IMR-90 (cell line): ENCODE results near the gene RPL6. TPM values are rescaled to one million over a fixed set of nuclear protein-coding genes. Genes with fewer than 3 reads are reported as not detected.

Experiments
- ATAC-seq: fragments of 200-7000 bp; cut with Tn5 transposase; 2 replicates; pipeline ENCODE4 v1.9.1; 2020; ENCODE audit warnings: low read depth, mild to moderate bottlenecking, moderate library complexity
- BruUV-seq: library from RNA; stranded (reverse); fragments of 400-500 nt; replicated peaks from 2 replicates; lab custom pipeline; 2021; lab: Mats Ljungman, UMichigan
- CTCF ChIA-PET: fragments of 300-600 bp; formaldehyde crosslinking; extraction: SDS; loops from one replicate; lab custom pipeline; 2021; ENCODE audit warnings: antibody characterized with exemption; lab: Yijun Ruan, JAX
- POLR2A ChIA-PET: fragments of 300-600 bp; sonication (Branson Sonifier 250); formaldehyde crosslinking; loops from one replicate; lab custom pipeline; 2022; ENCODE audit warnings: antibody characterized with exemption; ENCODE audit not compliant: unreplicated experiment; lab: Charles Lee
- DNase-seq: peaks from one replicate; pipeline ENCODE4 v3.0.0; 2013
- H2AFZ ChIP-seq: replicated peaks from 2 replicates; pipeline ENCODE3; 2013; ENCODE audit warnings: low read length, mild to moderate bottlenecking; ENCODE audit not compliant: poor library complexity
- H2AK5ac ChIP-seq: 2 replicates; pipeline ENCODE4 v1.6.1; 2013; ENCODE audit warnings: low read depth, low read length, inconsistent platforms
- H2AK9ac ChIP-seq: replicated peaks from 2 replicates; pipeline ENCODE3; 2013; ENCODE audit warnings: mild to moderate bottlenecking, low read depth, low read length, moderate library complexity; ENCODE audit not compliant: poor library complexity
- H2BK120ac ChIP-seq: 2 replicates; pipeline ENCODE4 v1.6.1; 2013; ENCODE audit warnings: low read depth, low read length, inconsistent platforms
- H2BK15ac ChIP-seq: 3 replicates; pipeline ENCODE4 v1.6.1; 2013; ENCODE audit warnings: low read depth, low read length, inconsistent platforms
- H2BK20ac ChIP-seq: 2 replicates; pipeline ENCODE4 v1.6.1; 2013; ENCODE audit warnings: low read depth, mild to moderate bottlenecking, inconsistent platforms, low read length, moderate library complexity
- H2BK5ac ChIP-seq: 2 replicates; pipeline ENCODE4 v1.6.1; 2013; ENCODE audit warnings: mild to moderate bottlenecking, low read depth, low read length, inconsistent platforms; ENCODE audit not compliant: poor library complexity, severe bottlenecking
- H3K14ac ChIP-seq: replicated peaks from 2 replicates; pipeline ENCODE4 v1.6.1; 2013; ENCODE audit warnings: low read depth, low read length, inconsistent platforms
- H3K18ac ChIP-seq: 2 replicates; pipeline ENCODE4 v1.6.1; 2013; ENCODE audit warnings: low read depth, low read length, control low read depth
- H3K23ac ChIP-seq: 2 replicates; pipeline ENCODE4 v1.6.1; 2013; ENCODE audit warnings: low read depth, low read length, inconsistent platforms
- H3K27ac ChIP-seq: 2 replicates; pipeline ENCODE4 v1.5.1; 2013; ENCODE audit warnings: mild to moderate bottlenecking, control low read depth, low read length; ENCODE audit not compliant: insufficient read depth
- H3K27me3 ChIP-seq: 2 replicates; pipeline ENCODE4 v1.6.1; 2013; ENCODE audit warnings: low read length; ENCODE audit not compliant: control insufficient read depth, insufficient read depth
- H3K36me3 ChIP-seq: 2 replicates; pipeline ENCODE4 v1.6.1; 2013; ENCODE audit warnings: low read length, mixed read lengths; ENCODE audit not compliant: control insufficient read depth, insufficient read depth
- H3K4ac ChIP-seq: 2 replicates; pipeline ENCODE4 v1.6.1; 2013; ENCODE audit warnings: low read depth, low read length, inconsistent platforms
- H3K4me1 ChIP-seq: 2 replicates; pipeline ENCODE4 v1.6.1; 2013; ENCODE audit warnings: low read length, mixed read lengths; ENCODE audit not compliant: control insufficient read depth, insufficient read depth
- H3K4me2 ChIP-seq: 2 replicates; pipeline ENCODE4 v1.6.1; 2013; ENCODE audit warnings: low read depth, mild to moderate bottlenecking, control low read depth, low read length, moderate library complexity
- H3K4me3 ChIP-seq: 2 replicates; pipeline ENCODE4 v1.5.1; 2013; ENCODE audit warnings: low read depth, mild to moderate bottlenecking, control low read depth, low read length, moderate library complexity; ENCODE audit not compliant: insufficient read depth
- H3K56ac ChIP-seq: 2 replicates; pipeline ENCODE4 v1.6.1; 2013; ENCODE audit warnings: low read length, inconsistent platforms; ENCODE audit not compliant: insufficient read depth; ENCODE audit errors: extremely low read depth
- H3K79me1 ChIP-seq, 2 experiments: 2 replicates each; pipeline ENCODE4 v1.6.1; 2013; ENCODE audit warnings: low read length in 2 of 2, inconsistent platforms in 1 of 2, low read depth in 1 of 2
- H3K9ac ChIP-seq: 2 replicates; pipeline ENCODE4 v1.6.1; 2013; ENCODE audit warnings: low read depth, low read length, control low read depth
- H3K9me1 ChIP-seq: 2 replicates; pipeline ENCODE4 v1.6.1; 2013; ENCODE audit warnings: low read length, inconsistent platforms; ENCODE audit not compliant: insufficient read depth
- H3K9me3 ChIP-seq: 2 replicates; pipeline ENCODE4 v1.6.1; 2013; ENCODE audit warnings: low read length; ENCODE audit not compliant: control insufficient read depth, insufficient read depth
- H4K20me1 ChIP-seq: 2 replicates; pipeline ENCODE4 v1.6.1; 2013; ENCODE audit warnings: low read length, inconsistent platforms; ENCODE audit not compliant: insufficient read depth
- H4K5ac ChIP-seq: 2 replicates; pipeline ENCODE4 v1.6.1; 2013; ENCODE audit warnings: mild to moderate bottlenecking, low read depth, low read length, control low read depth
- H4K8ac ChIP-seq, 2 experiments: 2 replicates each; pipeline ENCODE4 v1.6.1; 2013; ENCODE audit warnings: low read depth in 2 of 2, low read length in 2 of 2, control low read depth in 1 of 2, inconsistent platforms in 1 of 2
- H4K91ac ChIP-seq: 2 replicates; pipeline ENCODE4 v1.6.1; 2013; ENCODE audit warnings: low read depth, low read length, inconsistent platforms; ENCODE audit not compliant: insufficient read depth
- BHLHE40 ChIP-seq: fragments of 150-350 bp; IDR thresholded peaks from 2 replicates; pipeline ENCODE4 v1.6.1; 2016; ENCODE audit warnings: mild to moderate bottlenecking, low read depth, low read length
- CEBPB ChIP-seq: IDR thresholded peaks from 2 replicates; pipeline ENCODE4 v1.6.1; 2012; ENCODE audit warnings: low read depth, low read length, improper control_type of control experiment
- MAFK ChIP-seq: IDR thresholded peaks from 2 replicates; pipeline ENCODE4 v1.6.1; 2012; ENCODE audit warnings: low read depth, low read length, improper control_type of control experiment
- MXI1 ChIP-seq: IDR thresholded peaks from 2 replicates; pipeline ENCODE4 v1.6.1; 2012; ENCODE audit warnings: low read depth, mild to moderate bottlenecking, low read length, moderate library complexity, borderline replicate concordance
- NFE2L2 ChIP-seq: fragments of 150-350 bp; IDR thresholded peaks from 2 replicates; pipeline ENCODE4 v1.6.1; 2016; ENCODE audit warnings: low read depth, mild to moderate bottlenecking, low read length
- RAD21 ChIP-seq: IDR thresholded peaks from 2 replicates; pipeline ENCODE4 v1.6.1; 2012; ENCODE audit warnings: low read length, improper control_type of control experiment
- RCOR1 ChIP-seq: IDR thresholded peaks from 2 replicates; pipeline ENCODE4 v1.6.1; 2012; ENCODE audit warnings: mild to moderate bottlenecking, low read length, improper control_type of control experiment; ENCODE audit not compliant: insufficient replicate concordance
- RFX5 ChIP-seq: IDR thresholded peaks from 2 replicates; pipeline ENCODE4 v1.8.0; 2012; ENCODE audit warnings: low read depth, mild to moderate bottlenecking, low read length, moderate library complexity
- SMC3 ChIP-seq: fragments of 150-350 bp; IDR thresholded peaks from 2 replicates; pipeline ENCODE4 v1.6.1; 2016; ENCODE audit warnings: low read depth, mild to moderate bottlenecking, antibody characterized with exemption, low read length, moderate library complexity
- WGBS, 2 experiments: methylation state at CpG; one replicate each; pipeline versions ENCODE4 v1.1.5 to v1.1.7; 2013; ENCODE audit warnings: missing lambda C conversion rate in 2 of 2; ENCODE audit not compliant: insufficient read length in 1 of 2; ENCODE audit errors: extremely low coverage in 2 of 2; 5-methylcytosine and 5-hydroxymethylcytosine counted together
- dilution Hi-C: fragments of 300-500 bp; cut with HindIII; formaldehyde crosslinking; loops from one replicate; pipeline ENCODE4 v1.14.3; 2018; ENCODE audit warnings: low sequenced_read_pairs; ENCODE audit not compliant: unreplicated experiment
- in situ Hi-C: fragments of 300-500 bp; cut with MboI; formaldehyde crosslinking; loops from 3 replicates; pipeline ENCODE4 v1.14.3; 2019; ENCODE audit warnings: low sequenced_read_pairs, inconsistent platforms, mixed read lengths
- intact Hi-C: fragments of 100-400 bp; cut with micrococcal nuclease; formaldehyde crosslinking; loops from 2 replicates; pipeline ENCODE4 v1.10.0; 2022
- polyA plus RNA-seq, 3 experiments: library from polyadenylated mRNA; depleted of rRNA; stranded (reverse); fragments of >200 nt; gene quantifications; 2 replicates each; pipeline ENCODE4 v1.2.3, GENCODE V29; 2012; ENCODE audit warnings: low replicate concordance in 1 of 3
- total RNA-seq: library from RNA; depleted of rRNA; stranded (reverse); fragments of >200 nt; gene quantifications from 2 replicates; pipeline ENCODE4 v1.2.3, GENCODE V29; 2012
- TF ChIP-seq, protein P1 (sequence below): conservative IDR thresholded peaks from 2 replicates; pipeline ENCODE4 v1.5.1; 2012; ENCODE audit warnings: mild to moderate bottlenecking, low read depth, low read length, improper control_type of control experiment
- TF ChIP-seq, protein P2 (sequence below): fragments of 150-350 bp; IDR thresholded peaks from 2 replicates; pipeline ENCODE4 v1.6.1; 2016; ENCODE audit warnings: low read depth, mild to moderate bottlenecking, low read length, moderate library complexity, borderline replicate concordance
- TF ChIP-seq, protein P3 (sequence below): fragments of 150-350 bp; IDR thresholded peaks from 2 replicates; pipeline ENCODE4 v1.6.1; 2017; ENCODE audit warnings: mild to moderate bottlenecking, antibody characterized with exemption, low read length, low read depth

The RPL6 gene
- total and polyA plus RNA-seq, 2 of the 4 experiments (the other 2 are of a cell fraction): 1,317 to 1,694 TPM

DNA sequence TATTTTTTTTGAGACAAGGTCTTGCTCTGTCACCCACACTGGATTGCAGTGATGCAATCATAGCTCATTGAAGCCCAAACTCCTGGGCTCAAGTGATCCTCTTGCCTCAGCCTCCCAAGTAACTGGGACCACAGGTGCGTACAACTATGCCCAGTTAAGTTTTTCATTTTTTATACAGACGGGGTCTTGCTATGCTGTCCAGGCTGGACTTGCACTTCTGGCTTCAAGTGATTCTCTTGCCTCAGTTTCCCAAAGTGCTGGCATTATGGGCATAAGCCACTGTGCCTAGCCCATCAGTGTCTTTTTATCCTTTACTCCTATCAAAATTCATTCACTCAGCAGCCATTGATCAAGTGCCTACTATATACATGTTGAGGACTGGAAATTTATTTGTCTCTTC lies 18.4 kb upstream of the RPL6 start:
- no peak overlapping the region for H3K4me3 ChIP-seq
- H2BK15ac ChIP-seq: no peak overlapping the region
- no peak overlapping the region for H4K91ac ChIP-seq
- no peak overlapping the region for H3K9ac ChIP-seq
- no peak overlapping the region for H2AK9ac ChIP-seq
- no peak overlapping the region for H3K23ac ChIP-seq
- no peaks in the 10 kb centered on the region for H3K27me3 ChIP-seq
- BruUV-seq: no TSS peak
- dilution Hi-C loops: no loop called here
- no peak overlapping the region for H2AK5ac ChIP-seq
- H3K4me1 ChIP-seq: peaks cover 3% of the 10 kb centered on the region
- CTCF ChIA-PET: no interaction called here
- H3K79me1 ChIP-seq: peaks cover 11 to 57% of the 10 kb centered on the region in 2 experiments
- no peak for ATAC-seq
- no peak for DNase-seq
- no peak for TF ChIP-seq CEBPB
- TF ChIP-seq, protein P1, sequence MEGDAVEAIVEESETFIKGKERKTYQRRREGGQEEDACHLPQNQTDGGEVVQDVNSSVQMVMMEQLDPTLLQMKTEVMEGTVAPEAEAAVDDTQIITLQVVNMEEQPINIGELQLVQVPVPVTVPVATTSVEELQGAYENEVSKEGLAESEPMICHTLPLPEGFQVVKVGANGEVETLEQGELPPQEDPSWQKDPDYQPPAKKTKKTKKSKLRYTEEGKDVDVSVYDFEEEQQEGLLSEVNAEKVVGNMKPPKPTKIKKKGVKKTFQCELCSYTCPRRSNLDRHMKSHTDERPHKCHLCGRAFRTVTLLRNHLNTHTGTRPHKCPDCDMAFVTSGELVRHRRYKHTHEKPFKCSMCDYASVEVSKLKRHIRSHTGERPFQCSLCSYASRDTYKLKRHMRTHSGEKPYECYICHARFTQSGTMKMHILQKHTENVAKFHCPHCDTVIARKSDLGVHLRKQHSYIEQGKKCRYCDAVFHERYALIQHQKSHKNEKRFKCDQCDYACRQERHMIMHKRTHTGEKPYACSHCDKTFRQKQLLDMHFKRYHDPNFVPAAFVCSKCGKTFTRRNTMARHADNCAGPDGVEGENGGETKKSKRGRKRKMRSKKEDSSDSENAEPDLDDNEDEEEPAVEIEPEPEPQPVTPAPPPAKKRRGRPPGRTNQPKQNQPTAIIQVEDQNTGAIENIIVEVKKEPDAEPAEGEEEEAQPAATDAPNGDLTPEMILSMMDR: no peak
- TF ChIP-seq, protein P2, sequence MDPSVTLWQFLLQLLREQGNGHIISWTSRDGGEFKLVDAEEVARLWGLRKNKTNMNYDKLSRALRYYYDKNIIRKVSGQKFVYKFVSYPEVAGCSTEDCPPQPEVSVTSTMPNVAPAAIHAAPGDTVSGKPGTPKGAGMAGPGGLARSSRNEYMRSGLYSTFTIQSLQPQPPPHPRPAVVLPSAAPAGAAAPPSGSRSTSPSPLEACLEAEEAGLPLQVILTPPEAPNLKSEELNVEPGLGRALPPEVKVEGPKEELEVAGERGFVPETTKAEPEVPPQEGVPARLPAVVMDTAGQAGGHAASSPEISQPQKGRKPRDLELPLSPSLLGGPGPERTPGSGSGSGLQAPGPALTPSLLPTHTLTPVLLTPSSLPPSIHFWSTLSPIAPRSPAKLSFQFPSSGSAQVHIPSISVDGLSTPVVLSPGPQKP: no peak
- no peak for TF ChIP-seq RFX5
- TF ChIP-seq SMC3: no peak
- no peak for TF ChIP-seq RCOR1
- no peak for TF ChIP-seq MAFK
- no peak for TF ChIP-seq BHLHE40
- no peak for TF ChIP-seq MXI1
- TF ChIP-seq, protein P3, sequence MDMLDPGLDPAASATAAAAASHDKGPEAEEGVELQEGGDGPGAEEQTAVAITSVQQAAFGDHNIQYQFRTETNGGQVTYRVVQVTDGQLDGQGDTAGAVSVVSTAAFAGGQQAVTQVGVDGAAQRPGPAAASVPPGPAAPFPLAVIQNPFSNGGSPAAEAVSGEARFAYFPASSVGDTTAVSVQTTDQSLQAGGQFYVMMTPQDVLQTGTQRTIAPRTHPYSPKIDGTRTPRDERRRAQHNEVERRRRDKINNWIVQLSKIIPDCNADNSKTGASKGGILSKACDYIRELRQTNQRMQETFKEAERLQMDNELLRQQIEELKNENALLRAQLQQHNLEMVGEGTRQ: no peak
- no peak for TF ChIP-seq RAD21
- no peak for TF ChIP-seq NFE2L2
- H2AFZ ChIP-seq: no peak overlapping the region
- H3K36me3 ChIP-seq: peaks cover 6% of the 10 kb centered on the region; the same call in 1 of the 2 replicates
- in situ Hi-C loops: no loop called here
- 89% methylated on average over 2 of the region's 2 CpGs; no CpG with 5 or more reads in 1 of the 2 experiments for WGBS, 2 experiments
- H4K5ac ChIP-seq: no peak overlapping the region
- peaks cover 74% of the 10 kb centered on the region for H4K20me1 ChIP-seq
- no peak overlapping the region for H3K4me2 ChIP-seq
- H3K9me3 ChIP-seq: no peaks in the 10 kb centered on the region
- no peak overlapping the region for H3K56ac ChIP-seq
- intact Hi-C loops: no loop called here
- POLR2A ChIA-PET: no interaction called here
- H3K14ac ChIP-seq: no peak overlapping the region
- peaks cover 9% of the 10 kb centered on the region; the same call in 1 of the 2 replicates for H3K9me1 ChIP-seq
- no peak overlapping the region for H2BK120ac ChIP-seq
- no peak overlapping the region for H3K27ac ChIP-seq
- H2BK5ac ChIP-seq: no peak overlapping the region
- H3K4ac ChIP-seq: no peak overlapping the region
- no peak overlapping the region for H3K18ac ChIP-seq
- no peak overlapping the region for H2BK20ac ChIP-seq
- no peak overlapping the region for H4K8ac ChIP-seq
